Stimulated activated CD8-positive, alpha-beta memory T cell treated with anti-CD3 and anti-CD28 coated beads, Interleukin-4, amount 100 ng/mL, for 24 hours (primary cell): ENCODE data around the gene POLK.
A peak's percentile ranks its signal among the peaks of the same experiment; 100 is the strongest.
"Not testable (repeated sequence)": the region's sequence is repeated elsewhere in the genome, so short reads cannot be mapped to it uniquely, and the experiment has no call there.

Experiments used
- DNase-seq: peaks from one replicate; pipeline ENCODE4 v3.0.0-alpha.2; 2020; ENCODE audit warnings: low read depth

Gene POLK

DNA sequence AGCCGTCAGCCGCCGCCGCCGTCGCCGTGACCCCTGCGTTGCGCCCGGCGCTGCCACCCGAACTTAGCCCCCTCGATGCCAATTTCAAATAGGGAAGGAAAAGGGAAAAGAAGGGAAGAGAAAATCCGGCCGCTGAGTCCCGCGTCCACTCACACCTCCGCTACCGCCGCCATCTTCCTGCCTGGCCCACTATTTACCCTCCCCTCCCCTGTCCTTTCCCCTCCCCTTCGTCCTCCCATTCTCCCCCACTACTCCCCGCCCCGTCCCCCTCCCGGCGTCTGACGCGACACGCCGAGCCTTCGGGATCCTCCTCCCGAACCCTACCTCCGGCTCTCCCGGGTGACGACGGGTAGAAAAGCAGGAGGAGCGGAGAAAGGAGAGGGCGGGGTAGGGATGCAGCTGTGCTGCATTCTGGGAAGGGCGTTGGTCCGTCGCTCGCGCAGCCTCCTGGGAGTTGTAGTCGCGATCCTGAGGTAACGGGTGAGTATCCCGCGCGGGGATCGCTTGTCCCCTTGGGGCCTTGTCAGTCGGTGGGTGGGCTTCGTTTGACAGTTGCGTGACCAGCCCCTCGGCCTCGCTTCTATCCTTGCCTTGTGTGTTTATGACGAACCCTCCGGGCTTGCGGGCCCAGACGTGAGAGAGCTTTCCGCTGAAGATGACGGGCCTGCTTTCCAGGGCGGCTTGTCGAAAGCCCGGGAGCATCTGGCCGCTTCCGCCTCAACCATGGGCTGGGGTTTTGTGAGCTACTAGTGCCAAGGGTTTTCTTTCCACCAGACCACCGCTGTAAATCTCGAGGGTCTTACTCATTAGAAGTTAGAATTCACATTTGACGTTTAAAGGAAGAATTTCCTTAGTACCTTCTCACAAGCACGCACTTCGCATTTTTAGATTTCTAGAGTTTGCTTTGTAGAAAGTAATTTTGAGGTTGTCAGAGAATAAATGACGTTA lies at the start of gene POLK, which contains the start of gene CERT1:
POLK (plus strand) TSS at position 457 of the 948 bp plus-strand sequence.
CERT1 (minus strand) TSS at position 195 of the 948 bp plus-strand sequence. CDS start 422 bp downstream, outside the sequence.
- peak; percentile 92 for DNase-seq

DNA sequence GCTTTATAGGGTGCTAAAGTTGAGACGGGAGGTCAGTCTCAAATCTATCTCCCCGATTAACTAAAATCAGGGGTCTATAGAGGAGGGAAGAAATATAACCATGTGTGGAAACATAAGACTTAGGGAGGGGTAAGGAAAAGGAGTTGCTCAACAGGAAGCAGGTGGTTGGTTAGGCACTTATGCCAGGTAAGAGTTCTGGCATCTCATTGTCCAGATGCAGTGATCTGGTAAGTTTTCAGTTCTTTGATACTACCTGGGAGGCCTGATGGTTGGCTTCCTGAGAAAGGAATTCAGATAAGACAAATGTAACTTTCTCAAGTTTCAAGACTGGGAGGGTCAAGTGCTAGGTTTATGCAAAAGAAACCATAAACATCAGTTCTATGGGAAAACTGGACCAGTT lies 48.0 kb upstream of the POLK start:
- no peak for DNase-seq

DNA sequence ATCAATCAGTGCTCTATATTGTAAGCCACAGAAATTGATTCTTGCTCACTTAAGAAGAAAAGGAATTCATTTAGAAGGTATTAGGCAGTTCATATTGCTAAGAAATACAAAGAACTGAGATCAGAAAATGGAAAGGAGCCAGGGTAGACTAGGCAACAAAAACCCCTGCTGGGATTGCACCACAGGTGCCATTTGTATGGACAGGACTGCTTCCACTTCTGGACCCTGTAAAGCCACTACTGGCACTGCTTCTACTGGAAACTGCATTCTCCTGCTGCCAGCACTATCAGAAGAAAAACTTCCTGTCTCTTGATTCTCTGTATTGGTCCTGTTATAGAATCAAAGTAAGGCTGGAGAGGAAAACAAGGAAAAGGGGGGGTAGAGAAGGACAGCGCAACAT lies 46.2 kb upstream of the POLK start:
- no peak for DNase-seq

DNA sequence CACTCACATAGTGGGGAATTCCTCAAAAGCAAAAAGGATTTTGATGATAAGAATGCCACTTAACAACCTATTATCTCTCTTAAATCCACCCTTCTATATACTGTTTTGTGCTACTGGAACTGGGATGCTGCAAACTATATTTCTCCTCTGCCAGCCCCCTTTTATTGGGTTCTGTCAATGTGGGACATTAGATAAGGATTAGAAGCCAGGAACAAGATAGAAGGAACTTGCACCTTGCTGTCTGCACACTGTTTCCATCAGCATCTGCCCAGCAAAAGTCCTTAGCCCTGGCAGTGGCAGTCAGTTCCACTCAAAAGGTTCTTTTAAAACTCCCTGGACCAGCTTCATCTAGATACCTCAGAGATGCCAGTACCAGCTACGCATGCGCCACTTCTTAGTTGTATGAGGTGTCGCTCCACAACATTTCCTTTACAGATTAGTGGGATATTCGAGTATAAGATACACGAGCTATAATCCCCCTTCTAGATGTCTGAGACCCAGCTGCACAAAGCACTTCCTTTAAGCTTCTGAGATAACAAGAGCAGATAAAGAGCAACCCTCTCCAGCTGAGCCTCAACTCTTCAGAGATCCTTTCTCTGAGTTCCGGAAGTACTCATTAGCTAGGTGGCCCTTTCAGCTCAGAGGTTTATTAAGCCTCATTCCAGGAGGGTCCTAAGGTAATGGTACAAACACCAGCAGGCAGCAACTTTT lies 45.5 kb upstream of the POLK start:
- no peak for DNase-seq

DNA sequence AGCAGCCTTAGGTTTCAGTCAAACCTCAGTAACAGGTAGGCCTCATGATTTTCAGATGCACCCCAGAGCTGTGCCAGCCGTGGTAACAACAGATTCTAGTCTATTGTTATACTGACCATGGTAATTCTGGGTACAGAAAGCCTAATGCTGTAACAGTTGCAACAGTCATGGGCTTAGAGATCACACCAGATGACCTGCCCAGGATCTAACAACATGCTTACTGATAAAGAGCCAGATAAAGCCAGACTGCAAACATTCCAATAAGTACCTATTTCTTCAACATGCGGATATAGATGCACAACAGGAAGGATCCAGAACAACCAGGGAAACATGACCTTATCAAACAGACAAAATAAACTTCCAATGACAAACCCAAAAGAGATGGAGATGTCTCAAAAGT lies 43.1 kb upstream of the POLK start:
- no peak for DNase-seq

DNA sequence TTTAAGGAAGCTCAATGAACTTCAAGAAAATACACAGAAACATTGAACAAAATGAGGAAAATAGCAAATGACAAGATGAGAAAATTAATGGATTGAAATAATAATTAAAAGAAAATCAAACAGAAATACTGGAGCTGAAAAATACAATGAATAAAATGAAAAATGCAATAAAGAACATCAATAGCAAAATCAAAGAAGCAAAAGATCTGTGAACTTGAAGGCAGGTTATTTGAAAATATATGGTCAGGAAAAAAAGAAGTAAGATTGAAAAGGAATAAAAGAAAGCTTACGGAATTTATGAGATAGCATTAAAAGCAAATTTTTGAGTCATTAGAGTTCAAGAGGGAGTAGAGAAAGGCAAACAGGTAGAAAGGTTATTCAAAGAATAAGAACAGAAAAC lies 42.7 kb upstream of the POLK start:
- no peak for DNase-seq

DNA sequence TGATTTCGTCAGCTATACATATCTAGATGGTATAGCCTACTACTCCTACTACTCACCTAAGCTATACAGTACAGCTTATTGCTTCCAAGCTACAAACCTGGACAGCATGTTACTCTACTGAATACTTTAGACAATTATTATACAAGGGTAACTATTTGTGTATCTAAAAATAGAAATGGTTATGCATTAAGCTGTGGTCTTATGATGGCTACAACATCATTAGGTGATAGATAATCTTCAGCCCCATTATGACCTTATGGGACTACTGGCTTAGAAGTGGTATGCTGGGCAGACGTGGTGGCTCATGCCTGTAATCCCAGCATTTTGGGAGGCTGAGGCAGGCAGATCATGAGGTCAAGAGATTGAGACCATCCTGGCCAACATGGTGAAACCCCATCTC lies 40.5 kb upstream of the POLK start:
- DNase-seq = no peak

DNA sequence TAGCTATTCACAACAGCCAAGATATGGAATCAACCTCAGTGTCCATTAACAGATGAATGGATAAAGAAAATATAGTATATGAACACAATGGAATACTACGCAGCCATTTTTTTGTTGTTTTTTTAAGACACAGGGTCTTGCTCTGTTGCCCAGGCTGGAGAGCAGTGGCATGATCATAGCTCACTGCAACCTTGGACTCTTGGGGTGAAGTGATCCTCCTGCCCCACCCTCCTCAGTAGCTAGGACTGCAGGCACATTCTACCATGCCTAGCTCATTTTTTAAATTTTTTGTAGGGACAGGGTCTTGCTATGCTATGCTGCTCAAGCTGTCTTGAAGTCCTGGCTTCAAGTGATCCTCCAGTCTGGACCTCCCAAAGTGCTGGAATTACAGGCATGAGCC lies 38.7 kb upstream of the POLK start:
- no peak for DNase-seq

DNA sequence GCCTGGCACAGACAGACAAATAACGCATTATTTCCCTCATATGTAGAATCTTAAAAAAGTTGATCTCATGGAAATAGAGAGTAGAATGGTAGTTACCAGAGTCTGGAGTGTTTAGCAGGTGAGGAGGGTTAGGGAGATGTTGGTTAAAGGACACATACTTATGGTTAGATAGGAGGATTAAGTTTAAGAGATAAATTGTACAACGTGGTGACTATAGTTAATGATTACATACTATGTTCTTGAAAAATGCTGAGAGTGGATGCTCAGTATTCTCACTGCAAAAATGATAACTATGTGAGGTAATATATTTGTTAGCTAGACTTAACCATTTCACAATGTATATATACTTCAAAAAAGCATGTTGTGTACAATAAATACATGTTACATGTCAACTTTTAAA lies 38.2 kb upstream of the POLK start:
- DNase-seq = no peak

DNA sequence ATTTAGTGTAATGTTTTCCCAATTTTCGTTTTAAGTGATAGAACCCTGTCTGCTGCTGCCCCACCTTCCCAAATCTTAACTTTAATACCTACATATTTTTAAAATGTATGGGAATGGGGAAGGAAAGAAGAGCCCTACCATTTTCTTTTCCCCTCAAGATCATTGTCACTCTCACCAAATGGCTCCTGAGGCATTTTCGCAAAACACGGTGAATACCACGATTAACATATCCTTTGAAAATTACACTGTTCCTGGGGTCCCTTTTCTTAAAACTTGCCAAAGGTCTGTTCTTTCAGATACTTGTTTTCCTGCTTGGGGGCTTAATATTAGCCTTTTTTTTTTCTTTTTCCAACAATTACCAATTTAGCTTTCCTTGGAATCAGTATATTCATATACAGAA lies 36.3 kb upstream of the POLK start:
- DNase-seq = no peak

DNA sequence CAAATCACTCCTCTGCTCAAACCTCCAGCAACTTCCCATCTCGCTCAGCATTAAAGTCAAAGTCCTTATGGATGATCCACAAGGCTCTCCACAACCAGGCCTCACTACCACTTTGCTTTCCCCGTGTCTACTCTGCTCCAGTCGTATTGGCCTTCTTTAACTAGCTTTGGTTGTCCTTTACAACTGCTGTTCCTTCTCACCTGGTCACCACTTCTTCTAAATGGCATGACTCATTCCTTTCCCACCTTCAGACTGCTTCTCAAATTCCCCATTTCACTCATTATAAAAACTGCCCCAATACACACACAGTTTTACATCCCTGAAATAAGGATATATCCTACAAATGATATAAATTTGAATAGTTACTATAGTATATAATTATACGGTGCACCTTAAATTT lies 30.7 kb upstream of the POLK start:
- DNase-seq = no peak

DNA sequence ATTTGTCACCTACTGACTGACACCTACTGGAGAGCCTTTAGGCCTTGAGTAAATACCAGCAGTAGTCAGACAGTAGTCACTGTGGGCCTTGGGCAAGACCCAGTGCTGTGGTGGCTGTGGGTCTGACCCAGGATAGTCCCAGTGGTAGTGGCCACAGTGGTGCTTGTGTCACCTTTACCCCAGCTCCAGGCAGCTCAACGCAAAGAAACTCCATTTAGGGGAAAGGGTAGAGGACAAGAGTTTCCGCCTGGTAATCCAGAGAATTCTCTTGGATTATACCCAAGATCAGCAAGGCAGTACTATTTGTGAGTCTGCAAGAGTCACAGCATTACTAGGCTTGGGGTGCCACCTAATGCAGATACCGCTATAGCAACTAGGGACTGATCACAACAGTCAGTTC lies 29.2 kb upstream of the POLK start:
- no peak for DNase-seq

DNA sequence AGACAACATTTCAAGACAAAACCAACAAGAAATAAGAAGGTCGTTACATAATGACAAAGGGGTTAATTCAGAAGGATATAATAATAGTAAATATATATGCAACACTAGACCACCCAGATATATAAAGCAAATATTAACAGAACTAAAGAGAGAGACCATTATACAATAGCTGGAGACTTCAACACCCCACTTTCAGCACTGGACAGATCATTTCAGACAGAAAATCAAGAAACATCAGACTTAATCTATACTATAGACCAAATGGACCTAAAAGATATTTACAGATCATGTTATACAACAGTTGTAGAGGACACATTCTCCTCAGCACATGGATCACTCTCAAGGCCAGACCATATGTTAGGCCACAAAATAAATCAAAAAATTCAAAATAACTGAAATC lies 27.1 kb upstream of the POLK start:
- no peak for DNase-seq

DNA sequence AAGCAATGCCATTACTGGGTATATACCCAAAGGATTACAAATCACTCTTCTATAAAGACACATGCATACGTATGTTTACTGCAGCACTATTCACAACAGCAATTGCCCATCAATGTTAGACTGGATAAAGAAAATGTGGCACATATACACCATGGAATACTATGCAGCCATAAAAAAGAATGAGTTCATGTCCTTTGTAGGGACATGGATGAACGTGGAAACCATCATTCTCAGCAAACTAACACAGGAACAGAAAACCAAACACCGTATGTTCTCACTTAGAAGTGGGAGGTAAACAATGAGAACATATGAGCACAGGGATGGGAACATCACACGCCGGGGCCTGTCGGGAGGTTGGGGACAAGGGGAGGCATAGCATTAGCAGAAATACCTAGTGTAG lies 21.8 kb upstream of the POLK start:
- not testable (repeated sequence) for DNase-seq

DNA sequence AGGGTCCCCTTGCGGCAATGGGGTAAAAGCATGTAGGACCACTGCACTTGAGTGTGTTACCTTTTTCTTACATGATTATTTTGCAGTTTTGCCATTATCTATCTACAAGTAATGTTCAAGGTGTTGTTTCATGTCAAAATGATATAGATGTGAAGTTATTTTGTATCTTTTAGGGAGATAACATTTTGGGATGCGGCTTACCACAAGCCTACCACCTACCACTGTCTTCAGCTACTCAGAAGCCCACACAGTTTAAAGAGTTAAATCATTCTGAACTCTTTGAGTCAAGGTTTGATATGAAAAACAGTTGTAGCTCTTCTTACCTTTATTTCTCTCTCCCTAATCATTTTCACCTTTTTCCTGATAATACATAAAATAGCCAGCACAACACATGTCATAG lies 20.1 kb upstream of the POLK start:
- DNase-seq = no peak

DNA sequence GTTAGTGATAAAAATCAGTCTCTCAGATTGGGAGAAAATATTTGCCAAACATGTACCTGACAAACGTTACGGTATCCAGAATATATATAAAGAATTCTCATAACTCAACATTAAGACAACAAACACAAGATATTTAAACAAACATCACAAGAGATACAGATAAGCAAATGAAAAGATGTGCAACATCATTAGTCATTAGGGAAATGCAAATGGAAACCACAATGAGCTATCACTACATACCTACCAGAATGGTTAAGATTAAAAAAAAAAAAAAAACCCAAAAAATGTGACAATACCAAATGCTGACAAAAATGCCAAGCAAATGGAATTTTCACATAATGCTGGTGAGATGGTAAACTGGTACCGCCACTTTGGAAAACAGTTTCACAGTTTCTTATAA lies 15.7 kb upstream of the POLK start:
- no peak for DNase-seq

DNA sequence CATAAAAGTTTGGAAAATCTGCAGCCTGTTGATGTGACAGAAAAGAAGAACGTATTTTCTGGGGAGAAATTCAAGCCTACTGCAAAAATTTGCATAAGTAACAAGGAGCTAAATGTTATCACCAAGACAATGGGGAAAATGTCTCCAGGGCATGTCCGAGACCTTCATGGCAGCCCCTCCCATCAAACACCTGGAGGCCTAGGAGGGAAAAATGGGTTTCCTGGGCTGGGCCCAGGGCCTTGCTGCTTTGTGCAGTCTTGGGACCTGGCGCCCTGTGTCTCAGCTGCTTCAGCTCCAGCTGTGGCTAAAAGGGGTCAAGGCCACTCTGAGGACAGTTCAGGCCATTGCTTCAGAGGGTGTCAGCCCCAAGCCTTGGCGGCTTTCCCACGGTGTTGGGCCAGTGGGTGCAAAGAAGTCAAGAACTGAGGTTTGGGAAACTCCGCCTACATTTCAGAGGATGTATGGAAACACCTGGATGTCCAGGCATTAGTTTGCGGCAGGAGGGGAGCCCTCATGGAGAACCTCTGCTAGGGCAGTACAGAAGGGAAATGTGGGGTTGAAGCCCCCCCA lies 13.4 kb upstream of the POLK start:
- DNase-seq = no peak

DNA sequence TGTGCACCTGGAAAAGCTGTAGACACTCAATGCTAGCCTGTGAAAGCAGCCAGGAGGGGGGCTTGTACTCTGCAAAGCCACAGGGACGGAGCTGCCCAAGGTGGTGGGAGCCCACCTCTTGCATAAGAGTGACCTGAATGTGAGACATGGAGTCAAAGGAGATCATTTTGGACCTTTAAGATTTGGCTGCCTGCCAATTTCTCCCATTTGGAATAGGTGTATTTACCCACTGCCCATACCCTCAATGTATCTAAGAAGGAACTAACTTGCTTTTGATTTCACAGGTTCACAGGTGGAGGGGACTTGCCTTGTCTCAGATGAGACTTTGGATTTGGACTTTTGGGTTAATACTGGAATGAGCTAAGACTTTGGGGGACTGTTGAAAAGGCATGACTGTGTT lies 12.8 kb upstream of the POLK start:
- not testable (repeated sequence) for DNase-seq

DNA sequence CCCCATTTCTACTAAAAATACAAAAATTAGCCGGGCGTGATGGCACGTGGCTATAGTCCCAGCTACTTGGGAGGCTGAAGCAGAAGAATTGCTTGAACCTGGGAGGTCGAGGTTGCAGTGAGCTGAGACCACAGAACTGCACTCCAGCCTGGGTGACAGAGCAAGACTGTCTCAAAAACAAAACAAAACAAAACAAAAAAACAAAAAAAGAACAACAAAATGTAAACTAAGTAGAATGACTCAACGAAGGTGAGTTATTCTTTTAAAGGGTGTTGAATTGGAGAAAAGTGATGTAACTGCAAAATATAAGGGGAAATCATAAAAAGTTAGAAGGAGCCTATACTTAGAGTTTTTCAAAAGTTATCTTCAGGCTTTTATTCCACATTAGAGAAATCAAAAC lies 6.6 kb upstream of the POLK start:
- DNase-seq = not testable (repeated sequence)

DNA sequence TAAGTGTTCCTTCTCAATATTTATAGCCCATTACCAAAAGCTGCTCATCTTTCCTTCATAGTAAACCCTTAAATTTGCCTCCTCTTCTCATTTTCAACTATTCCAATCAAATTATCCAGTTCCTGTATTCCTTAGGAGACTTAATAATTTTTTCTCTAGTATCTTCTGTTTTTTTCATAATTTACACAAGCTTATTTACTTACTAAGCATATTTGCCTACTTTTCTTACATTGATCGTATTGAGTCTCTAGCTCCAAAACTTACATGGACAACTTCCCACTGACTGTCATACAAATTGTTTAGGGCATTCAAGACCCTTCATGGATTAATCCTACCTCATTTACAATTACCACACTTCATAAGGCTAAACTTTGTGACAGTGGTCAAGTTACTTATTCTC lies 3.9 kb upstream of the POLK start:
- no peak for DNase-seq

DNA sequence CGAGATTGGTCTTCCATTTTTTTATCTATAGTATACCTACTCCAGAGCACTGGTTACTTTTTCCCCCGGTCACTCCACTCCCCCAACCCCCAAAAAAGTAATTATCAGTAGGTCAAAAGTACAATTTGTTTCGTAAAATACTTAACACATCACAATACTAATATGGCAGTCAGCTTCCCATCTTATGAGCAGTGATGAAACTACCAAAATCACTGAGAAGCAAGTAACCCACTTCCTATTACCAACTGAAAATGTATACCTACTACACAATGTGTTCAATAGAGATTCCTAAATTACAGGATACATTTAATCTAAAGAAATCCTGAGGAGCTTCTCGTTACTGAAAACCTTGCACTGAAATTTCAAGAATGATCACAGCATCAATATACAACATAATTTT lies 2.1 kb upstream of the POLK start:
- no peak for DNase-seq

DNA sequence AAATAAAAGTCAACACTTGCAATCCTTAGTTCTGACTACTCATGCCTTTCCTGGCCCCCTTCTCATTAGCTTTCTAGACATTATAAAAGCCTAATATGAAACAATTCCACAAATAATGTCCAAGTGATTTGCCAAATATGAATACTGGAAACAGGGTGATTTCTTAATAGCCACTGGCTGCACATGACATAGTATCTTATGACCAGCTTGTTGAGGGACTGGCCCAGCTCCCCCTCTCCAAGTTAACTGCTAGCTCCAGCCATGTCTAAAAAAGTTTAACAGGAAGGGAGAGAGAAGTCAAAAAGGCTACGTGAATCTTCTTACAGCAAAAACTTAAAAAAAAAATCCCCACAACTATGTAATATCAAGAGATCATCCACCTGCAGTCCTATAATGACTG lies 1.7 kb upstream of the POLK start:
- DNase-seq = no peak

DNA sequence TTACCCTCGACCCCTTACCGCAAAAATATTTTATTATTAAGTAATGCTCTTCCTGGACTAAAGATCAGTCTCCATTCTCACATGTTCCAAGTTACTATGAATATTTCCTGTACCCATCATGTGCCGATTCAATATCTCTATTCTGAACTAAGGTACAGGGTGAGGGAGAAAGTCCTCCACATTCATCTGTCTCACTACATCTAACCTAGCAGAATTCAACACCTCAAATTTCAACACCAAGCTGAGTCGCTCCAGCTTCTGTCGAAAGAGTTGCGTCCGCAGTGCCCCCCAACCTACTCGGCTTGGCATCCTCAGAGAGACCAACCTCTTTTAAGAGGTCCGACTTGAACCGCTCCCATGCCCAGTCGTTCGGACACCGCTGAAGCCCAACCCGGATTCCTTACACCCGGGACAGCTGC lies 1.3 kb upstream of the POLK start:
- DNase-seq = no peak
